GM19395 (cell line): ENCODE results near the gene BAG1.

Experiments
- ATAC-seq: cut with Tn5 transposase; IDR thresholded peaks from one replicate; pipeline ENCODE4 v1.9.1; 2021; ENCODE audit warnings: mild to moderate bottlenecking, moderate library complexity; ENCODE audit not compliant: unreplicated experiment

BAG1 gene

DNA sequence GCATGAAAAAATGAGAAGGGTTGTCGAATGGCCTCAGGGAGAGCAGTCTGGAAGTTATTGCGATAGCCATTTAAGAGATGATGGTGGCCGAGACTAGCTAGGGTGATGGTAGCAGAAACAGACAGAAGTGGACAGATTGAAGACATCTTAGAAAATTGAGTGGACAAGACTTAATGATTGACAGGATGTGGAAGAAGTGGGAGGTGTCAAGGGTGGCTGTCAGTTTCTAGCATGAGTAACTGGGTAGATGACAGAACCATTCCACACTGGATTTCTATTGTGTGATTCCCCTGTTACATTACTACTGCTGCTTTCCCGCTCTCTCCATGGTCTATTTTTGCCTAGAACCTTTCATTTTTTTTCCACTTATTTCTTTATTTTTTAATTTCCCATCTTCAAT, 13.0 kb upstream of the BAG1 start:
- no peak for ATAC-seq

DNA sequence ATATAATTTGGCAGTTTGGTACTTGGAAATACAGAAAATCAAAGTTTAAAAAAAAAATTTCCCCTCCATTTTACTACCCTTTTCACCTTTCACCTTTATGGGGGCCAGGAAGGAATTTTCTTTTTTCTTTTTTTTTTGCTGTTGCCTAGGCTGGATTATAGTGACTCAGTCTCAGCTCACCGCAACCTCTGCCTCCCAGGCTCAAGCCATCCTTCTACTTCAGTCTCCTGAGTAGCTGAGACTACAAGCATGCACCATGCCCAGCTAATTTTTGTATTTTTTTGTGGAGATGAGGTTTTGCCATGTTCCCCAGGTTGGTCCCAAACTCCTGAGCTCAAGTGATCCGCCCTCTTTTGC, 9.4 kb upstream of the BAG1 start:
- no peak for ATAC-seq

DNA sequence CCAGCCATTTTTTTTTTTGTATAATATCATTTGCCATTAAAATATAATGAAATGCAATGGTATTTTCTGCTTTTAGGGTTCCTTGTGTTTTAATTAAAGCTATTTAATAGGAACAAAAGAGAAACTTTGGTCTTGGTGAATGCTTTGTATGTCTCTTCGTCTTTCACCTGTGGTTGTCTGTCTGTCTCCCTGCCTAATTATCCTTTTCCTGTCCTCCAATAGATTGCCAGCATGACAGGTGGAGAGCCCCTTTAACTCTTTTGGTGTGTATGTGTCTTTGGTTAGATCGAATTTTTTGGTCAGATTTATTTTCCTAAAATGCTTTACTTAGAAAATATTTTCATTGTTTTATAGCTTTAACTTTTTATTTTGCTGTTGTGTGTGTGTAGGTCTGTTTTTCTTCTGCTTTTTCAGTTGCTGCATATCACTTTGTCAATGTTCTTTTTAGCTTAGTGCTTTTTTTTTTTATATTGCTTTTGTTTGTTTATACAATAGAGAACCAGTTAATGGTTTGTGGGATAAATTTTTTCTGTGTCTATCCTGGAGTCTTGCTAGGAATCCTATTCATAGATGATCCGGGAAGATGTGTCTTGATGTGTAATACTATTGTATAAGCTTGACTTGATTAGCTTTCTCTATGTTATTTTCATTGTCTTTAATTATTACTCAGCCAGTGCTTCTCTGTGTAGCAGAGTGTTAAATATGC, 8.9 kb upstream of the BAG1 start:
- ATAC-seq: no peak

DNA sequence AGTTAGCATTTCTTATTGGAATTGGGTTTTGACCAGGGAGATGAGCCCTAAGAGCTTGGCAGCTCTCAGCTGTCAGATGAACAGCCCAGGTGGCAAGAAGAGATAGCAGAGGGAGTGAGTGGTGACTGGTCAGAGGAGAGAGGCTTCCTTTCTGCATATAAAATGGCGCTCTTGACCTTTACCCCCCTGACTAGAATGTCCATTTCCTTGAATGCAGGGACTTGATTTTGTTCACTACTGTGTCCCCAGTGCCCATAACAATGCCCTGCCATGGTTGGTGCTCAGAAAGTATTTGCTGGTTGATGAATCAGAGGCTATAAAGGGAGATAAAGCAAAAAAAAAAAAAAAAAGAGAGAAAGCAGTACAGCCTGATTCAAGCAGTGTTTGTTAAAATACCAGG, 7.6 kb upstream of the BAG1 start:
- ATAC-seq: no peak

DNA sequence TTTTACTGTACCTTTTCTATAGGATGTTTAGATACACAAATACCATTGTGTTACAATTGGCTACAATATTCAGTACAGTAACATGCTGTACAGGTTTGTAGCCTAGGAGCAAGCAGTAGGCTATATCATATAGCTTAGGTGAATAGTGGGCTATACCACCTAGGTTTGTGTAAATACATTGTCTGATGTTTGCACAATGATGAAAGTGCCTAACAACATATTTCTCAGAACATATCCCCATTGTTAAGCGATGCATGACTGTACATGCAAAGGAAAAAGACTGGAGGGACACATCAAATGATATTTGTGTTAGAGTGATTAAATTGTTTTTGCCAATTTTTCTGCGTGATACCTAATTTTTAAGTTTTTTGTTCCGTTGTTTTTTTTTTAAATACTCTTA, 5.6 kb upstream of the BAG1 start:
- no peak for ATAC-seq

DNA sequence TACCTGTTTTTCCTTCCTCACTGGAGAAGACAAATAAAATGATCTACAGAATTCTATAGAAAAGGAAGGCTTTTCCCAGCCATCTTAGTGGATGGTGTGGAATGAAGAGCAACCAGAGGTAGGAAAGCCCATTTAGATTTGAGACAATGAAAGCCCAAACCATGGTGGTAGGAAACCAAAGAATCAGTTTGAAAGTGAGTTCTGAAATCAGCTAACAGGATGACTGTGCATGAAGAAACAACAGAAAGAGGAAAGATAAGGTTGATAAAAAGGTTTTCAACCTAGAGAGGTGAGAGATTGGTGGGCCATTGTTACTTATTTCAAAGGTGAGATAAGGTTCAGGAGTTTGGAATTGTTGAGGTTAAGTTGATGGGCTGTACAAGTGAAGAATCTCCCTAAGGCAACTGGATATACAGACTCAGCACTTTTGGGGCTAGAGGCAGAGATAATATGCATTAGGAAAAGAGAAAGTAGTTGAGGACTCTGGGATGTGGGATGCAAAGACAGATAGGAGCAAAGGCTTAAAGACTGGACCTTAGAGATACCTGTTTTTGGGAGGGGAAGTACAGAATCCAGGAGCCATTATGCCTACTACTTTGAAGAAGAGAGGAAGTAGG, 2.8 kb upstream of the BAG1 start:
- ATAC-seq: no peak

DNA sequence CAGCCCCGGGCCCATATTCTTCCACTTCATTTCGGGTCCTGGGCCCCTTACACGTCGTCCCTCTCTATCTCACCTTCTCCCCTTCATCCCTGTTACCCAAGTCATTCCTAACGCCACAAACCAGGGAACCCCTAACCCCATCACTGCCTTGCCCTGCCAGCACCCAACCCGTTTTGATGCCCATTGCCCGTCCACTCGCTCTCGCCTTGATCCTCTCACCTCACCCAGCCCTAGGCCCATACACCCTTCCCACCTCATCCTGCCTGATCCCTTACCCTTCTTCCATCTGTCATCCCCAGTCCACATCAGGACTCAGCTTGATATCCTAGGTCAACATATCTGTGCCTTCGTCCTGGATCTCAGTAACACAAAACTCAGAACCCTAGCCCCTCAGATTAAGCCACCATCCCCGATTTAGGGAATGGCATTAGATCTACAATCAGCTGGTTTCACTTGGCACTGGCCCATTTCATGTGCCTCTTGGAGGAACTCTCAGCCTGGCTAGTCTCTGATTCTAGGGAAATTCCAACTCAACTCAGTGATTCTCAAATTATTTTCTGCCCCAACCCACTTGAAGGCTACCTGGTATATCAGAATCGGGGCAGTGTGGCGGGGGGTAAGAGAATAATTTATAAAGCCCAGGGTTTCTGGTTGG, 830 bp upstream of the BAG1 start:
- ATAC-seq: no peak

DNA sequence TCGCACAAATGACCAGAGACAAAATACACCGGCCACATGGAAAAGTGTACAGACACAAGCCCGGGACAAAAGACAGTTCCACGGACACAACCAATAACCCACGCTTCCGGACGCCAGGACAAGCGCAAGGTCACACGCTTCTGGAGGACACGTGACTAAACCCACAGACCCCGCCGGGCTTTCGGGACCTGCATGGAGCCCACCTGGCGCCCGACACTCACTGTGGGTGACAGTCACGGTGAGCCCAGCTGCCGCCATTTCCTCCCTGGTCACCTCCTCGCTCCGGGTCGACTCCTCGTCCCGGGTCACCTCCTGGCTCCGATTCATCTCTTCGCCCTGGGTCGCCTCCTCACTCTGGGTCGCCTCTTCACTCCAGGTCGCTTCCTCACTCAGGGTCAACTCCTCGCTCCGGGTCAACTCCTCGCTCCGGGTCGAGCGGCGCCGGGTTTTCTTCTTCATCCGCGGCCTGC, 470 bp downstream of the BAG1 start:
- ATAC-seq: peak; percentile 36

DNA sequence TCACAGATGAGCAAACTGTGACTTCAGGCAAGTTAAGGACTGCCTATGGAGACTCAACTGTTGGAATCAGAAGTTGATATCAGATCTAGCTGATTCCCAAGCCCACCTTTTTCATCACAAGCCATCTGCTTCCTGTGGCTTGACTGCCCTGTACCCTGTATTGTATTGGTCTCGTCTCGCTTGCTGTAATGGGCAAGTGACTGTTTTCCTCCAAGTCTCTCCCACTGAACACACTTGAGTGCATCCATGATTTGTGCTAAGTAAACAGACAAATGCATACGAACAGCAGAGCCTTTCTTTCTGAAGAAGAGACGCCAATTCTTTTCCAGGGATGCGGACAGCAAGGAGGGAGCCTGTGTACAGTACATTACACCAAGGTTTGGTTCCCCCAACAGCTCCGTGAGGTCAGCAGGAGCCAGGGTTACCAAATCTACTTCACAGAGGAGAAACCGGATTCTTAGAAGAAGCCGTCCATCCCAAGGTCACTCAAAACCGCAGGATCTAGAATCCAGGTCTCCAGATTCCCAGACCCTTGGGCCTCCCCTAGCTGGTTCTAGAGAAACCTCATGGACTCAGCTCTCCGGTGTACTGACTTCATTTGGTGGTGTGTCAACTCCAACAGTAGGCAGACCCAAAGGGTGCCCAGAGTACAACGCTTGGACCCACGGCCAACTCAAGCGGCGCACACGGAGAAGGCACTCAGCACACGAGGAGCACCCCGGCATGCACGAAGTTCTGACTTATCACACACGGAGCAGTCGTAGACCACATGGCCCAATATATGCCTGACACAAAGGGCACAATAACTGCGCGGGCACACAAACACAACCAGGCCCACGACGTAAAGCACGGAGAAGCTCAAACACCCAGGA, 1.1 kb downstream of the BAG1 start:
- peak; percentile 9 for ATAC-seq

DNA sequence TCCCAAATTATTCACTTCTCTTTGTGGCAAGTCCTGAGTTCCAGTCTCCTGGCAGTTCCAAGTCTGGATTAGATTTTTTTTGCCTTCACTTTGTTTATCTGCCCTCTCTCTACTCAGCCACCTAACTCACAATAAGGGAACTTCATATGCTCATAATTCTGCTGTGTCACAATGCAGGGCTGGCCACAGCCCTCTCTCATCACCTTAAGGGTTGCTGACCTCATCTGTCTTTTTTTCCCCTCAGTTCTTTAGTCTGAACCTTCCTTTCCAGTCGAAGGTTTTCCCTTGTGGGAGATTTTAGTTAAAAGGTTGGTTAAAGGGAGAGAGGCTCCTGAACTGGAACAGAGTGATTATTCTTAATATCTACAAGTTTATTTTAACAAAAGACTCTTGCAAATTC, 4.1 kb downstream of the BAG1 start:
- ATAC-seq: no peak

DNA sequence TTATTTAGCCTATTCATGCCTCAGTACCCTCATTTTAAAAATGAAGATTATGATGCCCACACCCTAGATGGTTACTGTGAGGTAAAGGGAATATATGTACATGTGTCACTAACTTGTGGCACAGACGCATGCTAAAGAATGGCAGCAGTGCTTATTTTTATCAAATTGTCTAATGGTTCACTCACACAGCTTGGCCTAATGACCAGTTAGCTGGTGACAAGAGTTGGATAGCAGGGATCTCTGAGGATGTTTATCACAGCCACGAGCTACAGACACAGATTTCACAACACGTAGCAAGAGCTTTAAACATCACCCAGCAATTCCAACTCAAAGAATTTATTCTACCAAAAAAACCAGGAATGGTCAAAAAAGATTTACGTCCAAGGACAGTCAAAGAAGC, 7.2 kb downstream of the BAG1 start:
- no peak for ATAC-seq

DNA sequence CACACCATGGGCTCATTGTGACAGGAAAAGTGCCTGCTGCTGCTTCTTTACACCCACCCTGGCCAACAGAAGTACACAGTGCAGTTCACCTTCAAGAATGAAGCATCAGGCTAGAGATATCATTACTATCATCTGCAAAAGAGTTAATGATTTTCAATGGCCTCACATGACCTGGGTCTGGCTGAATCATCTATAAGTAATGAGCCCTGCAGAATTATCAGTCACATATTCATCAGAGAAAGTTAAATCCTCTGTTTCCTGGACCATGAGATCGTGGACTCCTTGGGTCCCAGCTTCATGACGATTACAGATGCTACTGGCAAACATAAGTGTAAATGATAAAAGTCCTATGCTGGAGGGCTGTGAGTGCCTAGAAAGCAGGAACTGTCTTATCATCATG, 8.3 kb downstream of the BAG1 start:
- ATAC-seq: no peak

DNA sequence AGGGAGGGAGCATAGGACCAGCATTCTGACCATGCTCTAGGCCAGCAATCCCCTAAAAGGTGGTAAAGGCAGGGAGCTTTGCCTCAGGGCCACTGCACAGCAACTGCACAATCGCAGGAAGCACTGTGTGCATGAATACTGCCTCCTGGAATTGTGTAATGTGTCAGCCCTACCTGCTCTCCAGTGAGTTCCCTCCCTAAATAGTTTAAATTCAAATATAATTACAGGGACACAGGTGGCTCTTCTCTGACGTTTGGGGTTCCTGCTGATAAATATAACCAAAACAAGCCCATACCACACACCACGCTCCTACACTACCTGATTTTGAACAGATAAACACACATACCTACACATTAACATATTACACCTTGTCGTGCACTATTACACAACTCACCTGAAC, 9.0 kb downstream of the BAG1 start:
- no peak for ATAC-seq

DNA sequence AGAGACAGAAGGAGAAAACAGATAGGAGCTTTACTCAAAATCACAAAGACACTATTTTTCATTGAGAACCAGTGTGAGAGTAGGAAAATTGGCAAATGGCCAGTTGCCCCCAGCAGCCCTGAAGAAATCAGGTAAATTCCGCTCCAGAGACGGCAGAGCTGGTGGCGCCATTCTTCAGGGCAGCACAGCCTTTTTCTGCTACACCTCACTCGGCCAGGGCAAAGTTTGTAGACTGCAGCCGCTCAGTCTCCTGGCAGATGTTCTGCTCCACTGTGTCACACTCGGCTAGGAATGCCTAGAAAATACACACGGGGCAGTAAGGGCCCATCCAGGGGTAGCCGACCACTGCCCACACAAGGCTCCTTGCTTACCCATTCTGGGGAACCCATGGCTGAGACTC, 9.5 kb downstream of the BAG1 start:
- no peak for ATAC-seq

DNA sequence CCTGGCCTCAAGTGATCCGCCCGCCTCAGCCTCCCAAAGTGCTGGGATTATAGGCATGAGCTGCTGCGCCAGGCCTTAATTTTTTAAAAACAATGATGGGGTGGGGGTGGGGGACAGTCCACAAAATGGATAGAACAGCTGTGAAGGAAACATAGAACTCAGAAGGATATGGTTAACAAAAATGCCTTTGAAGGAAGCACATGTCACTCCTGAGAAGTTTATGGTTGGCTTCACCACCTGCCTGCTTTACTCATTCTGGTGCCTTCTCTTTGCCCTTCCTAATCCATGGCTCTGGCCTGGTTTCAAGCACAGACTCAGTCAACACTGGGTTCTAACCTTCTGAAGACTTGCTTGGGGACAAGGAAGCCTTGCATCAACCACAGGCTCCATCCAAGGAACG, 10.3 kb downstream of the BAG1 start:
- ATAC-seq: no peak

DNA sequence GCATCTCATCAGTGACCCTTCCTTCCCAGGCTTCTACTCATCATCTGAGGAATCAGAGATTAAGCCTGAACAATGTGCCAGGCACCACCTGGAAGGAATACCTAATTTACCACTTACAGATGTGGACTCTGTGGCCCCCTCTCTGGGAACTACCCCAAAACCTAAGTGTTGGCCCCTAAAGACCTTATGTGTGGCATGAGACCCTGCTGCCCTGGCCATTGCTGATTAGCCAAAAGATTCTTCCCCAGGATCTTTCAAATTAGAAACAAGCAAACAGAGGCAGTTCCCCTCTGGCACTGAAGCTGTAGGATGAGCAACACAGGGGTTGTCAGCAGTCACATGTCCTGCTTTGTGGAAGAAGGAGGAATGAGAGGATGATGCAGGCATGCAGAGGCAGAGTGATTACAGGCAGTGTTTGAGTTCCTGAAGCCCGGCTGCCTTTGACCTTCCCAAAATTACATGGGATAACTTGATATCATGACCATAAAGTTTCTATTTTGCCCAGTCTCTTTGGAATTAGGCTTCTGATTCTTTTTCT, 14.0 kb downstream of the BAG1 start:
- no peak for ATAC-seq

DNA sequence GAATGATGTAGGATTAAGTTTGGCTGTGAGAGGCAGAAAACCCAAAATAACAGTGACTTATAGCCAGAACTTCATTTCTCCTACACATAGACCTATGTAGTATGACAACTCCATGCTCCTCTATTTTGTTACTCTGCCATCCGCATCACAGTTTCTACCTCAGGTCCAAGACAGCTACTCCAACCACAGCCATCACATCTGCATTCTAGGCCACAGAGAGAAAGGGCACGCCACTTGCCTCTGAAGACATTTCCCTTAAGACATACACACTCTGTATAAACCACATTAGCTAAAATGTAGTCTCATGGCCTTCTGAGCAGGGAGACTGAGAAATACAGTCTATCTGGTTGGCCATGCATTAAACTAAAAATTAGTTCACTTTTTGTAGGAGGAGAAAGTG, 14.5 kb downstream of the BAG1 start:
- no peak for ATAC-seq

DNA sequence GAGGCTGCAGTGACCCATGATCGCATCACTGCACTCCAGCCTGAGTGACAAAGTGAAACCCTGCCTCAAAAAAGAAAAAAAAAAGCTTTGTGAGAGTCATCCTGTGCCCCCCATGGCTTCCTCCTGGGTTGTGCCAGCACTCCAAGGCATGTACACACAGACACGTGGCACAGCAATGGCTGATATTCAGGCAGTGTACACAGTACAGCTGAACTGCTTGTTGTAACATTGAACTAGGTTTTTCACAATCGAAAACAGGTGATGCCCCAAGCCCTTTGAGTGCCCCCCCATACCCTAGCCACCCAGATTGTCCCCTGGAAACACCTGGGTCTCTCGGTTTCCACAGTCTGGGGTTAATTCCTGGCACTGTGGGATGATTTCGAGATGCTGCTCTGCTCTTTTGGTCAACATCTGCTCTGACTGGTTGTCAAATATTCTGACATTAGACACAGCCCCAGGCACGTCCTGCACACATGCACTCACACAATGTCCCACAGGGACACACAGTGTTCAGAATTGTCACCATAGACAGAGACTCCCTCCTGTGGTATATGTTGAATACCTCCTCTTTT, 15.3 kb downstream of the BAG1 start:
- ATAC-seq: no peak

DNA sequence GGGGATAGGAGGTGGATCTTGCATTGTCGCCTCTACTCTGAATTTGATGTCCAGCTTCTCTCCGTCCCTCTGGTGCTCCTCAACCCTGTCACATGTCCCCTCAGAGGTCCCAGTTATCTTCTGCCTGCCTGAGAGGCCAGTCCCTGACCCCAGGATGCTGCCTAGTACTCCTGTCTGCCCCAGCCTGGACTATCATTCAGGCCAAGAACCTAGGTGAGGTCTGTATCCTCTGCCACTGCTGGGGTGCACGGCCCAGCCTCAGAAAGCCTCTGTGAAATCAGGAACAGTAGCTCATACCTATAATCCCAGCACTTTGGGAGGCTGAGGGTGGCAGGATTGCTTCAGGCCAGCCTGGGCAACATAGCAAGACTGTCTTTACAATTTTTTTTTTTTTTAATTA, 15.9 kb downstream of the BAG1 start:
- ATAC-seq: no peak

DNA sequence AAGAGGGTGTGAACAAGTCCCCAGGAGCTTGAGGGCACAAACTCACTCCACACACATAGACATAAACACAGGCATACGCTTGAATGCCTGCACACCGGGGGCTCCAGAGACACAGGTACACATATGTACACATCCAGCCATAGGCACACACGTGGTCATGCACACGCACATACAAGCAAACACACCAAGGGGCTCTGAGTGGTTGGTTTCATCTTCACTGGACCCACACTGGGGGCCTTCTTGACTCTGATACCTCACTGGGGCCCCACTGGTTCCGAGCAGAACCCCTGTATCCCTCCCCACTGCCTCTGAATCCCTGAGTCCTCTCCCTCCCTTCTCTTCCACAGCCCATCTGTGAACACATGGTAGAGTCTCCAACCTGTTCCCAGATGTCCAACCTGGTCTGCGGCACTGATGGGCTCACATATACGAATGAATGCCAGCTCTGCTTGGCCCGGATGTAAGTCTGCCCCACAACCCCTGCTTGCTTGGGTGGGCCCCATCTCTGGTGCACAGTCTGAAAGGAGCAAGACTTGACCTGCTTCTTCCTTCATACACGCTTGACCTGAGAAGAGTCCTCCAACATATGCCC, 18.1 kb downstream of the BAG1 start:
- ATAC-seq: no peak

DNA sequence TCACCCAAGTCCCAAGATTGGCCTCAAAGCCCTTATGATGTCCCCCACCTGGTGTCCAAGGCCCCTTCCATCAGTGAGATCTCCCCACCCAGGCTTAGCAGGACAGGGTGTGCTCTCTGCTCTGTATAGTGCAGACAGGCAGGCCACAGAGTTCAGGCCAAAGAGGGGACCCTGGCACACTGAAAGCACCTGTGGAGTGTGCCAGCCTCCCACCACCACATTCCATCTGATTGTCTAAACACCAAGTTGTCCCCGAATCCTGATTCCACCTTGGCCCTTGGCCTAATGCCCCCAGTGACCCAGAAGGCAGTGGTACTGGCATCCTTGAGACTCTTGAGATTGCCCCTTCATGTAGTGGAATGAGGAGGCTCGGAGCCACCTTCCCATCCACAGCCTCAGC, 19.2 kb downstream of the BAG1 start:
- no peak for ATAC-seq
